Stimulated activated CD4-positive, alpha-beta T cell treated with anti-CD3 and anti-CD28 coated beads, TNF-alpha, amount 100 ng/mL, for 4 hours (primary cell): ENCODE measurements around the gene EPDR1.

ENCODE experiments used
- DNase-seq, 3 experiments: peaks; one replicate each; pipeline ENCODE4 v3.0.0-alpha.2; 2020; ENCODE audit warnings: low read depth in 3 of 3

The EPDR1 gene

DNA sequence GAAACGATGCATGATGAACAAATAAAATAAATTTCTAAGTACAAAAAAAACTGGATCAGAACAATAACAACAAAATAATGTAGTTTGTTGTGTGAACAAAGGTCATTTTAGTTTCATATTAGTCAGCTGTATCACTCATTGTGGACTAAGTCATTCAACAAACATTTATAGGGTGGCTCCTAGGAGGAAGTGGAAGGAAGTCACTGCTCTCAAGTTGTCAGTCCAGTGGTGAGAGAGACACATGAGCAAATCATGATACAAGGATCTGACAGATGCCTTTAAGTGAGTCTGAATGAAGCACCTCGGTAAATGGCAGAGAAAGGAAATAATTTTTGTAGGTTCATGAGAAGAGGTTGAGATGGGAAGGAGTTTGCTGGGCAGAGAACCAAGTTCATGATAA, 56.8 kb downstream of the EPDR1 start:
- DNase-seq = no peak

GRCh38 chr7:37981664-37982063, 61.2 kb downstream of the EPDR1 start:
- DNase-seq = no peak

- DNase-seq = no peak
Observed at GRCh38 chr7:37982423-37982822, 62.0 kb downstream of the EPDR1 start.

- no peak for DNase-seq
Observed at GRCh38 chr7:37984750-37985390, 64.4 kb downstream of the EPDR1 start.

DNA sequence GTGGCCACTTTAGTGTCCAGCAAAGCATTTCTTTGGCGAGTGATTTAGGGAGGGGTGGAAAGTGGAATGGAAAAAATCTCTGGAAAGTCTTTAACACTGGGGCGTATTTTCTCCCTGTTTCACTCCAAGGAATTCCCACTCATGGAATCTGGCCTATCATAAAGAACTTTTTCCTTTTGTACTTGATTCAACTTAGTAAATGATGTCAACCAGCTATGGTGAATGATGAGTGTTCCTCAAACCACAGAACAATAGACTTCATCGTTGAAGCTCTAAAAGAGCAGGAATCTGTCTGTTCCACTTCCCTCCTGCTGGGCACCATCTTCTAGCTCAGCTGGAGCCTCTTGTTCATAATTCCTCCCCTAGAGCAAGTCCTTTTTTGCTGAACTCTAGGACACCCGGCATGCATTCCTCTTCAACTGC, 66.5 kb downstream of the EPDR1 start:
- no peak for DNase-seq

DNA sequence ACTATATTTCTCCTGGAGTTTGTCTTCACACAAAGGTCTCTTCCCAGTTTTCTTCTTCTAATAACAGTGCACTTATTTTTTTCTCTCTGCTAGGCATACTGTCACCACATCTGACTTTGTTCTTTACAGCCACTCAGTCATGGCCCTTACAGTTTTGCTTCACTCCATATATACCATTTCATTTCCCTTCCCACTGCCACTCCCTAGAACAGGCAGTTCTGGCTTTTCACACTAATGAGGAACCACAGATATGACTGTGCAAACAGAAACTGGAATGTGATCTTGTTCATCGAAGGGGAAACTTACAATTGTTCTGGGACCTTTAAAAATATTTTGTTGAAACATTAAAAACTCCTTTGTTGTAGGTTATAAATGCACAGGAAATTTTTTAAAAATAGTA, 67.3 kb downstream of the EPDR1 start:
- no peak for DNase-seq

DNA sequence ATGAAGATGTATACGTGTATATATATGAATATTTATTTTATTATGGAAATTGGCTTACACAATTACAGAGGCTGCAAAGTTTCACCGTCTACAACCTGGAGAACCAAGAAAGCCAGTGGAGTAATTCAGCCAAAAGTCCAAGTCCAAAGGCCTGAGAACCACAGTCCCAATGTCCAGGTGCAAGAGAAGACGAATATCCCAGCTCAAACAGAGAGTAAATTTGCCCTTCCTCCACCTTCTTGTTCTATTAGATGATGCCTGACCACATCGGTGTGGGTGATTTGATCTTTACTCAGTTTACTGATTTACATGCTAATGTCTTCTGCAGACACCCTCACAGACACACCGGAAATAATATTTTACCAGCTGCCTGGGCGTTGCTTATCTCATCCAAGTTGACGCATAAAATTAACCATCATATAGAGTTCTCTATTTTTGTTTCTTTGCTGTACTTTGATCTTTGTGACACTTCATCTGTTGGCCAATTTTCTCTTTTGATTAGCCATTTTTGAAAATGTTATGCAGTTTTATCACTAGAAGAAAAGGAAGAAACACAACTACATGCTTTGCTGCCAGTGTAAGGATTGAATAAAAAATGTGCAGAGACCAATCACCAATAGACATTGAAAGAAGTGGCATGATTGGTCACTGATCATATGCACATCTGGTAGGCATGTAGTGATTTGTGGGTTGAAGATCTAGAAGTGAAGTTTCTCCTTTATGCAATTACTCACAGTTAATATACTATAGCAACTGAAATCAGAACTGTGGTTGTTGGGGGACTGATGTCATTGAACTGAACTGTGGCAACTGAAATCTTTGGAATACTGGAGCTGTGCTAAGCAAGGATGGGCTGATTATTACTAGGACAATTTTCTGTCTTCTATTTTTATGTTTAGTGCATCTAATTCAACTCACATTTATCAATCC, 68.5 kb downstream of the EPDR1 start:
- DNase-seq = no peak

- no peak for DNase-seq
Observed at GRCh38 chr7:37990337-37990736, 69.9 kb downstream of the EPDR1 start.

DNA sequence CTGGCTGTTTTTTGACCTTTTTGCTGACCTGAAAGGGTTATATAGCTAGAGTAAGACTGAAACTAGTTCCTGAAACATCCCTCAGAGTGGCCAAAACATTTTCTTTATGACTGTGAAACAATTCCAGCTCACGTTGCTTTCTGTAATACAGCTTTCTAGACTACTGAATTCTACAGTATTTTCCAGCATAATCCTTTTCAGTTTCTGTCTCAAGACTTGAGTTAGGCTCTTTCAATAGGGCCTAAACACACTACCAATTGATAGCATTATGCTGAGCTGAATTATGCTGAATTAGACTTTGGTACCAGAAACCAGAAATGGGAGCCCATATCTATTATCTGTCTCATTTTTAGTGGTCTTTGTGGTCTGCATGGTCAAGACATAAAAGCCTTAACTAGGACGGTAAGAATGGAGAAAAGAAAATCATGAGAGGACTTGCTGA, 72.6 kb downstream of the EPDR1 start:
- DNase-seq = no peak

- no peak for DNase-seq
Observed at GRCh38 chr7:37999673-38000072, 79.2 kb downstream of the EPDR1 start.

- no peak for DNase-seq
Observed at GRCh38 chr7:38000272-38000671, 79.8 kb downstream of the EPDR1 start.
